Dermis blood vessel endothelial cell (primary cell): ENCODE measurements around the gene PLPPR1. TPM values are rescaled to one million over a fixed set of nuclear protein-coding genes. Genes with fewer than 3 reads are reported as not detected.

Source experiments
- DNase-seq: peaks from one replicate; pipeline ENCODE4 v3.0.0; 2010
- total RNA-seq: library from RNA; depleted of rRNA; stranded (reverse); fragments of >200 nt; gene quantifications from 2 replicates; pipeline ENCODE4 v1.2.3, GENCODE V29; 2014

PLPPR1 gene
- total RNA-seq, 1 donor from 2014 or later = not detected

- DNase-seq = no peak
Measured at GRCh38 chr9:101050650-101051049, 22.1 kb downstream of the PLPPR1 start.

- DNase-seq = no peak
Measured at GRCh38 chr9:101054657-101055056, 26.1 kb downstream of the PLPPR1 start.

- DNase-seq = no peak
Measured at GRCh38 chr9:101055516-101055915, 27.0 kb downstream of the PLPPR1 start.

- no peak for DNase-seq
Measured at GRCh38 chr9:101062686-101063085, 34.2 kb downstream of the PLPPR1 start.

- DNase-seq = no peak
Measured at GRCh38 chr9:101063192-101063591, 34.7 kb downstream of the PLPPR1 start.

GRCh38 chr9:101064206-101064605 lies 35.7 kb downstream of the PLPPR1 start:
- no peak for DNase-seq

GRCh38 chr9:101065930-101066329 lies 37.4 kb downstream of the PLPPR1 start:
- no peak for DNase-seq

GRCh38 chr9:101068696-101069095 lies 40.2 kb downstream of the PLPPR1 start:
- DNase-seq = no peak

- no peak for DNase-seq
Measured at GRCh38 chr9:101072259-101072658, 43.7 kb downstream of the PLPPR1 start.

GRCh38 chr9:101073122-101073521 lies 44.6 kb downstream of the PLPPR1 start:
- DNase-seq = no peak

GRCh38 chr9:101081641-101082040 lies 53.1 kb downstream of the PLPPR1 start:
- no peak for DNase-seq

GRCh38 chr9:101083448-101084202 lies 55.1 kb downstream of the PLPPR1 start:
- no peak for DNase-seq

- no peak for DNase-seq
Measured at GRCh38 chr9:101087426-101087825, 58.9 kb downstream of the PLPPR1 start.

GRCh38 chr9:101092922-101093321 lies 64.4 kb downstream of the PLPPR1 start:
- DNase-seq = peak; percentile 16

- peak; percentile 80 for DNase-seq
Measured at GRCh38 chr9:101093620-101094019, 65.1 kb downstream of the PLPPR1 start.

- no peak for DNase-seq
Measured at GRCh38 chr9:101094686-101095085, 66.2 kb downstream of the PLPPR1 start.

GRCh38 chr9:101097210-101097609 lies 68.7 kb downstream of the PLPPR1 start:
- no peak for DNase-seq

GRCh38 chr9:101098392-101098791 lies 69.9 kb downstream of the PLPPR1 start:
- no peak for DNase-seq

- DNase-seq = no peak
Measured at GRCh38 chr9:101114317-101114716, 85.8 kb downstream of the PLPPR1 start.

- DNase-seq = no peak
Measured at GRCh38 chr9:101115102-101115501, 86.6 kb downstream of the PLPPR1 start.

- DNase-seq = peak; percentile 76
Measured at GRCh38 chr9:101117161-101117560, 88.6 kb downstream of the PLPPR1 start.

- peak; percentile 78 for DNase-seq
Measured at GRCh38 chr9:101119206-101119819, 90.8 kb downstream of the PLPPR1 start.

- peak; percentile 39 for DNase-seq
Measured at GRCh38 chr9:101121836-101122399, 93.4 kb downstream of the PLPPR1 start.

GRCh38 chr9:101126556-101126955 lies 98.0 kb downstream of the PLPPR1 start:
- no peak for DNase-seq
